GM13976 (cell line): ENCODE results near the gene ADAMTS9.

ENCODE experiments used
- DNase-seq: peaks from one replicate; pipeline ENCODE4 v3.0.0; 2012; ENCODE audit warnings: low spot score
- CTCF ChIP-seq: IDR thresholded peaks from 2 replicates; pipeline ENCODE4 v1.5.1; 2012; ENCODE audit warnings: borderline replicate concordance, mild to moderate bottlenecking; ENCODE audit not compliant: insufficient read depth; ENCODE audit errors: extremely low read depth, missing control alignments, control extremely low read depth
- in situ Hi-C: fragments of 300-500 bp; cut with MboI; formaldehyde crosslinking; loops from one replicate; pipeline ENCODE4 v1.12.0; 2022; ENCODE audit warnings: low sequenced_read_pairs, mixed read lengths, inconsistent platforms; ENCODE audit not compliant: unreplicated experiment

The ADAMTS9 gene

GRCh38 chr3:64726414-64727090 lies 38.8 kb upstream of the ADAMTS9 start:
- no peak for DNase-seq
- in situ Hi-C loops, result no loop called here
- TF ChIP-seq CTCF, result no peak

- in situ Hi-C loops, result no loop called here
- no peak for DNase-seq
- no peak for TF ChIP-seq CTCF
These were observed 31.2 kb upstream of the ADAMTS9 start for GRCh38 chr3:64718976-64719375.

- in situ Hi-C loops, result no loop called here
- no peak for DNase-seq
- no peak for TF ChIP-seq CTCF
These were observed 30.2 kb upstream of the ADAMTS9 start for GRCh38 chr3:64717872-64718613.

GRCh38 chr3:64717411-64717810 lies 29.6 kb upstream of the ADAMTS9 start:
- no peak for TF ChIP-seq CTCF
- no peak for DNase-seq
- in situ Hi-C loops, result no loop called here

GRCh38 chr3:64716110-64716710 lies 28.4 kb upstream of the ADAMTS9 start:
- in situ Hi-C loops, result no loop called here
- no peak for TF ChIP-seq CTCF
- no peak for DNase-seq

- no peak for TF ChIP-seq CTCF
- no peak for DNase-seq
- in situ Hi-C loops, result no loop called here
These were observed 27.6 kb upstream of the ADAMTS9 start for GRCh38 chr3:64715211-64715982.
